Activated naive CD8-positive, alpha-beta T cell treated with anti-CD3 and anti-CD28 coated beads for 36 hours (primary cell): ENCODE data around the gene MAP3K10. TPM values are rescaled to one million over a fixed set of nuclear protein-coding genes. Genes with fewer than 3 reads are reported as not detected.

ENCODE experiments used
- DNase-seq: peaks from one replicate; pipeline ENCODE4 v3.0.0; 2021
- H3K27ac Mint-ChIP-seq: one replicate; pipeline ENCODE4 v1.8.0; 2022; ENCODE audit warnings: mild to moderate bottlenecking, moderate library complexity, mixed read lengths
- H3K27me3 Mint-ChIP-seq: one replicate; pipeline ENCODE4 v1.8.0; 2022; ENCODE audit warnings: mild to moderate bottlenecking, mixed read lengths
- H3K36me3 Mint-ChIP-seq: one replicate; pipeline ENCODE4 v1.8.0; 2021; ENCODE audit warnings: mild to moderate bottlenecking, mixed read lengths
- H3K4me1 Mint-ChIP-seq: one replicate; pipeline ENCODE4 v1.8.0; 2021; ENCODE audit warnings: mixed read lengths
- H3K4me3 Mint-ChIP-seq: one replicate; pipeline ENCODE4 v1.8.0; 2022; ENCODE audit warnings: mild to moderate bottlenecking, moderate library complexity, mixed read lengths
- H3K9me3 Mint-ChIP-seq: one replicate; pipeline ENCODE4 v1.8.0; 2022; ENCODE audit warnings: mixed read lengths
- total RNA-seq, 2 experiments: library from RNA; stranded (reverse); gene quantifications; one replicate each; pipeline ENCODE4 v1.2.3, GENCODE V29; 2021

Gene MAP3K10
- total RNA-seq, 2 experiments from 2014 or later, result 8.3 to 9.3 TPM

DNA sequence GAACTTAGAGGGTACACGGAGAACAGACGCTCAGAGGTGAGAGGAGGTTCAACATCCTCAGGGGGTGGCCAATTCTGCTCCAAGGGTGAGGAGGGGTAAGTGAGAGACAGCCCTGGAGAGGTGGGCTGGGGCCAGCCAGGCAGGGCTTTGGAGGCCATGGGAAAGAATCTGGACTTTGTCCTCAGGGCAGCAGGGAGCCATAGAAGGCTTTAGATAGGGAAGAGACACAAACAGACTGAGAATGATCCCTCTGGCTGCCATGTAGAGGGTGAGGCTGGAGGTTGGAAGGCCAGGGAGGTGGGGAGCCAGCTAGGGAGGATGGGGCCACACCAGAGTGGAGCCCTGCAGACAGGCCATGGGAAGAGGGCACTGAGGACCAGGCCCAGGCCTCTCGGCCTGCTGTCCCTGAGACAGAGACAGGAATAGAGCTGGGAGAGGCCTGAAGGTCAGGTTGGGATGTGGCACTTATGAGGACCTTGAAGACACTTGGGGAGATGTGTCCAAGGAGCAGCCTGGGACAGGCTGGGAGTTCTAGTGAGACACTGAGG, 64.5 kb downstream of the MAP3K10 start:
- no peak overlapping the region for H3K27ac Mint-ChIP-seq
- H3K4me3 Mint-ChIP-seq, result no peak overlapping the region
- H3K27me3 Mint-ChIP-seq, result no peaks in the 10 kb centered on the region

DNA sequence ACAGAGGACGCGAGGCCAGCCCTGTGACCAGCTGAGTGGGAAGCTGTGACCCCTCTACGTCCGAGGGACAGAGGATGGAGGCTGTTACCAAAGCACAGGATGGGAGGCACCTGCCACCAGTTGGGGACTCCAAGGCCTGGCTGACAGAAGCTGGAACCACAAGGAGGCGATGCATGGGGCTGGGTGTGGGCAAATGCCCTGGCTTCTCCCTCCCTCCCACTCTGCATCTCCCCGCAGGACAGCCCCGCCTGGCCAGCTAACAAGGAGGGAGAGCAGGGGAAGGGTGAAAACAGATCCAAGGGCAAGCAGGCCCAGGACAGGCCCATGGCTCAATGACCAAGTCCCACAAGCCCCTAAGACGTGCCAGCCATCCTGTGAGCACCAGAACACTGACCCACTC, 65.3 kb downstream of the MAP3K10 start:
- DNase-seq, result no peak
- Mint-ChIP-seq H3K9me3 (no peaks in the 10 kb centered on the region), H3K27me3 (no peaks in the 10 kb centered on the region), H3K4me3 (no peak overlapping the region), H3K4me1 (peaks cover 21% of the 10 kb centered on the region), H3K27ac (no peak overlapping the region), H3K36me3 (peaks cover 19% of the 10 kb centered on the region)

More for the DNA sequence above, 64.5 kb downstream of the MAP3K10 start:
- DNase-seq, result no peak
- Mint-ChIP-seq H3K36me3 (peaks cover 14% of the 10 kb centered on the region), H3K4me1 (peaks cover 21% of the 10 kb centered on the region), H3K9me3 (no peaks in the 10 kb centered on the region)

DNA sequence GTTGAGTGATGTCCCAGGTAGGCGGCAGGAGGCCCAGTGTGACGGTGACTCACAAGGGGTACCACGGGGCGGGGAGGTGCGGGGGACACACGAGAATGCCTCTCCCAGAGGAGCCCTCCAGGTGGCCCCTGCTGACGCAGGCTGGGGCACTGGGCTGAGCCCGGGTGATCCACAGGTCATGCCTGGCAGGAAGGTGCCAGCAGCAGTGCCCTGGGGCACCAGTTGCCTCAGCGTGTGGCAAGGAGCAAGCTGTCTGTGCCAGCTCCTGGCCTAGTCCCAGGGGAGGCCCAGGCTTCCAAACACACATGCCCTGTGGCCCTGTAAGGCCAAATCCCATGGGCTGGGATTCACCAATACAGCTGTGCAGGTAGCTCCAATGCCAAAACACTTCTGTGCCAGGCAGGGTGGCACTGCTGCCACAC, 65.9 kb downstream of the MAP3K10 start:
- Mint-ChIP-seq H3K4me3 (no peak overlapping the region), H3K36me3 (peaks cover 25% of the 10 kb centered on the region), H3K9me3 (no peaks in the 10 kb centered on the region), H3K4me1 (peaks cover 21% of the 10 kb centered on the region), H3K27me3 (no peaks in the 10 kb centered on the region), H3K27ac (no peak overlapping the region)
- DNase-seq, result no peak

DNA sequence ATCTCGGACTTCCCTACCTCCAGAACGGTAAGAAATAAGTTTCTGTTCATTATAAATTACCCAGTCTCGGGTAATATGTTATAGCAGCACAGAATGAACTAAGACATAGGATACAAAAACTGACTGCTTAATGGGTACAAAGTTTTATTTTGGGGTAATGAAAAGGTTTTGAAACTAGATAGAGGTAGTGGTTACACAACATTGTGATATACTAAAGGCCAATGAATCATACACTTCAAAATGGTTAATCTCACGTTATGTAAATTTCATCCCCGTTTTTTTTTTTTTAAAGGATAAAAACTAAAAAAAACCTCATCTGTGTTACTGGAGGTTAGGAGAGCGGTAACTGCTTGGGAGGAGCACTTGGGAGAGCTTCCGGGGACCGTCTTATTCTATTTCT, 70.4 kb downstream of the MAP3K10 start:
- H3K27ac Mint-ChIP-seq, result no peak overlapping the region
- H3K9me3 Mint-ChIP-seq, result no peaks in the 10 kb centered on the region
- no peak for DNase-seq
- H3K27me3 Mint-ChIP-seq, result no peaks in the 10 kb centered on the region
- H3K4me3 Mint-ChIP-seq, result no peak overlapping the region
- H3K4me1 Mint-ChIP-seq, result peaks cover 26% of the 10 kb centered on the region
- peaks cover 37% of the 10 kb centered on the region for H3K36me3 Mint-ChIP-seq

DNA sequence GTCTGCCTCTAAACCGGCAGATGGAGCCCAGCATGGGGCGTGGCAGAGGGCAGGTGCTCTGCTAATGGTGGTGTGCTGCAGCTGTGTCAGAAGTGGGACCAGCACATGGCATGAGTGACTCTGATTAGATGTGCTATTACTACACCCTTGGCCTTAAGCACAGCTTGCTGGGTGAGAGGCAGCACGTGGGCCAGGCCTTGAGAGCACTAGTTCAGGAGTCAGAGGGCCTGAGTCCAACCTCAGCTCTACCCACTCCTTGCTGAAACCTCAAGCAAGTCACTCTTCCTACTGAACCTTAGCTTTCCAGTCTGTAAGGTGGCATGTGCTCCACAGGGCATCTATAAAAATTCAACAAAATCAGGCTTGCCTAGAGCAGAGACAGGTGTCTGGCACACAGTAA, 71.2 kb downstream of the MAP3K10 start:
- Mint-ChIP-seq H3K36me3 (peaks cover 37% of the 10 kb centered on the region), H3K27ac (no peak overlapping the region), H3K4me1 (peaks cover 24% of the 10 kb centered on the region), H3K27me3 (no peaks in the 10 kb centered on the region), H3K4me3 (no peak overlapping the region), H3K9me3 (no peaks in the 10 kb centered on the region)
- DNase-seq, result no peak

DNA sequence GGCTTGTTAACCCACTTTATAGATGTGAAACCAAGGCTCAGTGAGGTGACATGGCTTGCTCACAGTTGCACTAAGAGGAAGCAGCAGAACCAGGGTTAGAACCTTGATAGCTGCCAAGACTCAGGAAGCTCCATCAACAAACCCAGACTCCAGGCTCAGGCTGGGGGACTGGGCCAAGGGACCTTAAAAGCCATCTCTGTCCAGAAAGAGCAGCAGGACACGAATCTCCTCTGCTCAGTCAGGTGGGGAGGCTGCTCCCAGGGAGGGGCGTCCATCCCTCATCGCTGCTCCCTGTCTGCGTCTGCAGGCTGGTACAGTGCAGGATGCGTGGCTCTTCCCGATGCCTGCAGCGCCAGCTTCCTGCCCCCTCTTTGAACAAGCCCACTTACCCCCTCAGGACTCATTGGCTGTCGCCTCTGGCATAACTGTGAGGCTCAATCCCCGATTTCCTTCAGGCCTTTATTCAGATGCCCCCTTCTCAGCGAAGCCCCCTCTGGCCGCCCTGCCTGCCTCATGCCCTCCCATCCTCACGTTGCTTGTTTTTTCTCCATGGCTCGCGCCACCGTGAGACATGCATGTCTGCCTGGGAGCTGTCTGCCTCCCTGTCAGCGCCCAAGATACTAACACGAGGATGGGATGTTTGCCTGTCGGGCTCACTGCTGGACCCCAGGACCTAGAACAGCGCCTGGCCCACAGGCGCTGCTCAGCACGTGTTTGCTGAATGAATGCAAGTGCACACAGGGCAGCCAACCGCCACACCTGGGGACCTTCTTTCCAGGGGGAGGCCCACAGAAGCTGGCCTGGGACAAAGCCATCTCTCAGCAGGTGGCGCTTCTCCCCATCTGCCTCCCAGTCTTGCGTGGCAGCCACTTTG, 72.5 kb downstream of the MAP3K10 start:
- H3K27me3 Mint-ChIP-seq, result no peaks in the 10 kb centered on the region
- H3K9me3 Mint-ChIP-seq, result no peaks in the 10 kb centered on the region
- H3K4me3 Mint-ChIP-seq, result no peak overlapping the region
- H3K4me1 Mint-ChIP-seq, result peaks cover 26% of the 10 kb centered on the region
- no peak overlapping the region for H3K27ac Mint-ChIP-seq
- peaks cover 37% of the 10 kb centered on the region for H3K36me3 Mint-ChIP-seq
- no peak for DNase-seq

DNA sequence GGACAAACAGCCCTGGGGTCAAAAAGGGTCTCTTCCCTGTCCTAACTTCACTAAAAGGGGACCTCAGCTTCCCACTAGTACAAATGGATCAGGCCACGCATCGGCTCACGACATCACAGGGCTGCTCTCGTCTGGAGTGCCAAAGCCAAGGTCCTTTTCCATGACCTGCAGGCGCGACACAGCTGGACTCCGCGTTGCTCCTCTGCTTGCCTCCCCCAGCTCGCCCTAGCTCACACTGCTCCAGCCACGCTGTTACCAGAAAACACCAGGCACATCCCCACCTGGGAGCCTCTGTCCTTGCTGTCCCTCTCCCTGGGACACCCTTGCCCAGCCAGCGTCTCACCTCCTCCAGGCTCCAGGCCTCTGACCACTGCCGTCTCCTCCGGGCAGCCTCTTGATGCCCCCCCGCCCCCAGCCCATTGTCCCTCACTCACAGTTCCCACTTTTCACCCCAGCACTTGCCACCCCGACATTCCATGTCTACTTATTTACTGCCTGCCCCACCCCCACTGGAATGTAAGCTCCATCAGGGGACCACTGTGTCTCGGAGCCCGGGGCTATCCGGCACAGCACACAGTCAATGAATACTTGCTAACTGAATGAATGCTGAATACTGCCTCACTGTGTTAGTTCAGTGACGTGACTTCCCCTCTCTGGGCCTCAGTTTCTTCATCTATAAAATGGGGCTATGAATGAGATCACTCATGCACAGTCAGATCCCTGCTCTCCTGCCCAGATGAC, 73.3 kb downstream of the MAP3K10 start:
- H3K4me1 Mint-ChIP-seq, result peaks cover 28% of the 10 kb centered on the region
- no peak for DNase-seq
- H3K27me3 Mint-ChIP-seq, result no peaks in the 10 kb centered on the region
- H3K27ac Mint-ChIP-seq, result no peak overlapping the region
- peaks cover 37% of the 10 kb centered on the region for H3K36me3 Mint-ChIP-seq
- no peak overlapping the region for H3K4me3 Mint-ChIP-seq
- H3K9me3 Mint-ChIP-seq, result no peaks in the 10 kb centered on the region

Other genes with a start within 250 kb of the MAP3K10 start
- 100 to 1,000 TPM; 169 to 170 TPM for gene PSMC4, start 220.3 kb upstream of the MAP3K10 start, total RNA-seq
- 1 to 10 TPM; 3.7 to 3.8 TPM for gene ZNF546, start 194.4 kb upstream of the MAP3K10 start, total RNA-seq
- 10 to 100 TPM; 16.1 to 18.6 TPM for gene ZNF780B, start 135.2 kb upstream of the MAP3K10 start, total RNA-seq
- 10 to 100 TPM; 12.7 to 16.7 TPM for gene ZNF780A, start 100.5 kb upstream of the MAP3K10 start, total RNA-seq
- gene TTC9B, start 27.0 kb downstream of the MAP3K10 start, total RNA-seq, result not detected
- not detected for gene CCNP, start 35.3 kb downstream of the MAP3K10 start, total RNA-seq
- gene AKT2, start 93.9 kb downstream of the MAP3K10 start, total RNA-seq, result 100 to 1,000 TPM; 139 to 141 TPM
- 10 to 100 TPM; 26.1 to 28.1 TPM for gene C19orf47, start 157.0 kb downstream of the MAP3K10 start, total RNA-seq
- 10 to 100 TPM; 41.8 to 44.2 TPM for gene PLD3, start 157.3 kb downstream of the MAP3K10 start, total RNA-seq
- not detected for gene HIPK4, start 198.8 kb downstream of the MAP3K10 start, total RNA-seq
- under 1 TPM; 0.64 to 0.84 TPM for gene PRX, start 222.0 kb downstream of the MAP3K10 start, total RNA-seq
- 1 to 10 TPM; 10.0 TPM for gene SERTAD1, start 234.6 kb downstream of the MAP3K10 start, total RNA-seq